B cell (primary cell): ENCODE results near the gene FZR1. TPM values are rescaled to one million over a fixed set of nuclear protein-coding genes. Genes with fewer than 3 reads are reported as not detected.

ENCODE experiments used
- ATAC-seq: fragments of 200-7000 bp; cut with Tn5 transposase; one replicate; pipeline ENCODE4 v1.10.0; 2021; ENCODE audit warnings: low read depth, mild to moderate bottlenecking, moderate number of reproducible peaks, moderate library complexity
- CTCF ChIA-PET: fragments of 350-600 bp; sonication (Branson Sonifier 250); formaldehyde crosslinking; loops from one replicate; lab custom pipeline; 2021; ENCODE audit warnings: antibody characterized with exemption, inconsistent platforms; lab: Charles Lee
- POLR2A ChIA-PET: fragments of 350-600 bp; sonication (Branson Sonifier 250); formaldehyde crosslinking; loops from one replicate; lab custom pipeline; 2021; ENCODE audit warnings: antibody characterized with exemption; lab: Charles Lee
- DNase-seq: peaks from one replicate; pipeline ENCODE4 v3.0.0; 2013
- H2AFZ ChIP-seq: 2 replicates; pipeline ENCODE4 v1.6.1; 2012; ENCODE audit warnings: mild to moderate bottlenecking, low read depth, low read length; ENCODE audit not compliant: insufficient read depth, poor library complexity, severe bottlenecking
- H3K27ac ChIP-seq, 2 donors: 1 replicate in 1 of 2; 2 replicates in 1 of 2; pipeline ENCODE4 v1.5.1; 2012 to 2013; ENCODE audit warnings: low read length in 2 of 2, mild to moderate bottlenecking in 2 of 2, moderate library complexity in 1 of 2
- H3K27me3 ChIP-seq, 4 experiments: fragments of 200-600 bp in 1 of 4; sonication (generic) in 1 of 4; replicated peaks in 1 of 4; 1 replicate in 2 of 4; 2 replicates in 2 of 4; pipeline versions ENCODE4 v1.6.1 to v1.7.0; 2013 to 2016; ENCODE audit warnings: low read length in 3 of 4, mild to moderate bottlenecking in 2 of 4, mixed read lengths in 1 of 4, moderate library complexity in 1 of 4; ENCODE audit not compliant: insufficient read depth in 4 of 4, control insufficient read depth in 3 of 4; ENCODE audit errors: control extremely low read depth in 1 of 4
- H3K36me3 ChIP-seq, 2 experiments: replicated peaks in 1 of 2; 1 replicate in 1 of 2; 2 replicates in 1 of 2; pipeline versions ENCODE4 v1.6.1 to v1.7.1; 2013; ENCODE audit warnings: low read length in 1 of 2; ENCODE audit not compliant: insufficient read depth in 2 of 2, control insufficient read depth in 1 of 2; ENCODE audit errors: control extremely low read depth in 1 of 2, extremely low read depth in 1 of 2
- H3K4me1 ChIP-seq, 2 donors: fragments of 200-600 bp in 1 of 2; sonication (generic) in 1 of 2; 1 replicate in 1 of 2; 2 replicates in 1 of 2; pipeline versions ENCODE4 v1.5.1 to v1.6.1; 2013 to 2017; ENCODE audit warnings: low read length in 2 of 2; ENCODE audit not compliant: control insufficient read depth in 2 of 2, insufficient read depth in 2 of 2
- H3K4me2 ChIP-seq: replicated peaks from 2 replicates; pipeline ENCODE3; 2012; ENCODE audit warnings: mild to moderate bottlenecking, low read depth, low read length; ENCODE audit not compliant: poor library complexity, severe bottlenecking
- H3K4me3 ChIP-seq, 5 experiments: fragments of 200-600 bp in 1 of 5; sonication (generic) in 1 of 5; 1 replicate in 3 of 5; 2 replicates in 2 of 5; pipeline versions ENCODE4 v1.5.1 to v1.7.0; 2011 to 2016; ENCODE audit warnings: low read length in 4 of 5, mild to moderate bottlenecking in 4 of 5, low read depth in 2 of 5, control low read depth in 1 of 5, moderate library complexity in 1 of 5; ENCODE audit not compliant: insufficient read depth in 1 of 5; ENCODE audit errors: control extremely low read depth in 1 of 5, extremely low read depth in 1 of 5
- H3K79me2 ChIP-seq: fragments of 200-600 bp; sonication (generic); one replicate; pipeline ENCODE4 v1.6.0; 2016; ENCODE audit warnings: low read length; ENCODE audit not compliant: control insufficient read depth, insufficient read depth
- H3K9ac ChIP-seq: fragments of 200-600 bp; sonication (generic); 2 replicates; pipeline ENCODE4 v1.6.1; 2017; ENCODE audit warnings: mild to moderate bottlenecking, low read length, moderate library complexity
- H3K9me3 ChIP-seq, 3 donors: one replicate each; pipeline versions ENCODE4 v1.6.1 to v1.7.1; 2013; ENCODE audit warnings: low read length in 2 of 3; ENCODE audit not compliant: control insufficient read depth in 2 of 3, insufficient read depth in 1 of 3; ENCODE audit errors: control extremely low read depth in 1 of 3
- H4K20me1 ChIP-seq: 2 replicates; pipeline ENCODE4 v1.6.0; 2012; ENCODE audit warnings: mild to moderate bottlenecking, low read length; ENCODE audit not compliant: insufficient read depth, control insufficient read depth, poor library complexity, severe bottlenecking
- H3K27ac Mint-ChIP-seq: one replicate; pipeline ENCODE4 v1.8.0; 2021; ENCODE audit warnings: mixed read lengths
- H3K27me3 Mint-ChIP-seq: one replicate; pipeline ENCODE4 v1.8.0; 2021; ENCODE audit warnings: mixed read lengths
- H3K4me1 Mint-ChIP-seq: one replicate; pipeline ENCODE4 v1.8.0; 2021; ENCODE audit warnings: mixed read lengths
- H3K4me3 Mint-ChIP-seq: one replicate; pipeline ENCODE4 v1.8.0; 2021; ENCODE audit warnings: mixed read lengths
- H3K9me3 Mint-ChIP-seq: one replicate; pipeline ENCODE4 v1.8.0; 2022; ENCODE audit warnings: mixed read lengths; ENCODE audit not compliant: insufficient read depth
- EZH2 ChIP-seq: IDR thresholded peaks from 2 replicates; pipeline ENCODE4 v1.6.1; 2012; ENCODE audit warnings: borderline replicate concordance, low read depth, mild to moderate bottlenecking, moderate library complexity, low read length; ENCODE audit not compliant: insufficient read depth, poor library complexity, severe bottlenecking
- WGBS: methylation state at CpG from one replicate; pipeline ENCODE4 v1.1.5; 2013; ENCODE audit warnings: missing lambda C conversion rate; ENCODE audit not compliant: insufficient coverage; 5-methylcytosine and 5-hydroxymethylcytosine counted together
- intact Hi-C: fragments of 100-400 bp; cut with micrococcal nuclease; formaldehyde crosslinking; loops from one replicate; pipeline ENCODE4 v1.10.0; 2022
- polyA plus RNA-seq: library from polyadenylated mRNA; depleted of rRNA; stranded (reverse); fragments of >200 nt; gene quantifications from 2 replicates; pipeline ENCODE4 v1.2.3, GENCODE V29; 2012
- total RNA-seq, 2 donors: library from RNA; stranded (reverse); fragments of 120-200 nt in 1 of 2; gene quantifications; 1 replicate in 1 of 2; 2 replicates in 1 of 2; pipeline versions ENCODE4 v1.2.3 to v1.2.4, GENCODE V29; 2013 to 2022
- TF ChIP-seq, protein P1 (sequence below): fragments of 200-600 bp; IDR thresholded peaks from one replicate; pipeline ENCODE4 v1.8.0; 2022; ENCODE audit warnings: antibody characterized with exemption, mild to moderate bottlenecking

The FZR1 gene
- total and polyA plus RNA-seq, 2 donors (not counting 1 experiment from before 2014, with no cell fraction given), result 83.5 to 96.1 TPM

GRCh38 chr19:3458229-3459088, 47.7 kb upstream of the FZR1 start:
- H3K36me3 ChIP-seq, result peaks cover 0 to 6% of the 10 kb centered on the region in 2 experiments
- no peaks in the 10 kb centered on the region for H3K27me3 Mint-ChIP-seq
- no peaks in the 10 kb centered on the region for H3K9me3 ChIP-seq
- DNase-seq (no peak), ATAC-seq (no peak)
- no peaks in the 10 kb centered on the region for H3K4me1 ChIP-seq
- no peak overlapping the region for H2AFZ ChIP-seq
- POLR2A ChIA-PET, result no interaction called here
- no peak overlapping the region for H3K9ac ChIP-seq
- H3K4me1 Mint-ChIP-seq, result no peaks in the 10 kb centered on the region
- H3K4me3 ChIP-seq, result no peak overlapping the region
- no peak for TF ChIP-seq EZH2
- TF ChIP-seq, protein P1, sequence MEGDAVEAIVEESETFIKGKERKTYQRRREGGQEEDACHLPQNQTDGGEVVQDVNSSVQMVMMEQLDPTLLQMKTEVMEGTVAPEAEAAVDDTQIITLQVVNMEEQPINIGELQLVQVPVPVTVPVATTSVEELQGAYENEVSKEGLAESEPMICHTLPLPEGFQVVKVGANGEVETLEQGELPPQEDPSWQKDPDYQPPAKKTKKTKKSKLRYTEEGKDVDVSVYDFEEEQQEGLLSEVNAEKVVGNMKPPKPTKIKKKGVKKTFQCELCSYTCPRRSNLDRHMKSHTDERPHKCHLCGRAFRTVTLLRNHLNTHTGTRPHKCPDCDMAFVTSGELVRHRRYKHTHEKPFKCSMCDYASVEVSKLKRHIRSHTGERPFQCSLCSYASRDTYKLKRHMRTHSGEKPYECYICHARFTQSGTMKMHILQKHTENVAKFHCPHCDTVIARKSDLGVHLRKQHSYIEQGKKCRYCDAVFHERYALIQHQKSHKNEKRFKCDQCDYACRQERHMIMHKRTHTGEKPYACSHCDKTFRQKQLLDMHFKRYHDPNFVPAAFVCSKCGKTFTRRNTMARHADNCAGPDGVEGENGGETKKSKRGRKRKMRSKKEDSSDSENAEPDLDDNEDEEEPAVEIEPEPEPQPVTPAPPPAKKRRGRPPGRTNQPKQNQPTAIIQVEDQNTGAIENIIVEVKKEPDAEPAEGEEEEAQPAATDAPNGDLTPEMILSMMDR, result no peak
- H4K20me1 ChIP-seq, result no peaks in the 10 kb centered on the region
- no peaks in the 10 kb centered on the region for H3K9me3 Mint-ChIP-seq
- H3K27ac ChIP-seq, result no peak overlapping the region
- CTCF ChIA-PET, result no interaction called here
- no peak overlapping the region for H3K4me3 Mint-ChIP-seq
- 73% methylated on average over 8 of the region's 19 CpGs for WGBS
- H3K27ac Mint-ChIP-seq, result no peak overlapping the region
- no peaks in the 10 kb centered on the region for H3K27me3 ChIP-seq
- no peaks in the 10 kb centered on the region for H3K79me2 ChIP-seq
- intact Hi-C loops, result no loop called here
- no peak overlapping the region for H3K4me2 ChIP-seq
